Activated gamma-delta T cell (primary cell): ENCODE data around the gene SLC4A3.

Experiments
- DNase-seq: peaks from one replicate; lab custom pipeline; 2025; lab: John Stamatoyannopoulos, UW

Gene SLC4A3

GRCh38 chr2:219613461-219614070 lies 13.9 kb upstream of the SLC4A3 start:
- no peak for DNase-seq

- no peak for DNase-seq
Observed at GRCh38 chr2:219614076-219614860, 13.2 kb upstream of the SLC4A3 start.

DNA sequence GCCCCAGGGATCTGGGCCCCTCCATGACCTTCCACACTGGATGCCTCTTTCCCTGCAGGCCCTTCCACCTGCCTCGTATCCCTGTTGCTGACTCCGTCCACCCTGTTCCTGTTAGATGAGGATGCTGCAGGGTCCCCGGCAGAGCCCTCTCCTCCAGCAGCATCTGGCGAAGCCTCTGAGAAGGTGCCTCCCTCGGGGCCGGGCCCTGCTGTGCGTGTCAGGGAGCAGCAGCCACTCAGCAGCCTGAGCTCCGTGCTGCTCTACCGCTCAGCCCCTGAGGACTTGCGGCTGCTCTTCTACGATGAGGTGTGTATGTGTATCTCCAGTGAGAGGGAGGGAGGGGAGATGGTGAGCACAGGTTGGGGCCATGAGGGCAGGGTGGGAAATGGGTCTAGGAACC lies 12.4 kb upstream of the SLC4A3 start:
- no peak for DNase-seq

GRCh38 chr2:219615894-219616293 lies 11.5 kb upstream of the SLC4A3 start:
- no peak for DNase-seq

GRCh38 chr2:219616550-219616949 lies 10.9 kb upstream of the SLC4A3 start:
- DNase-seq: no peak

GRCh38 chr2:219618733-219619122 lies 8.7 kb upstream of the SLC4A3 start:
- no peak for DNase-seq

GRCh38 chr2:219619235-219619634 lies 8.2 kb upstream of the SLC4A3 start:
- no peak for DNase-seq

DNA sequence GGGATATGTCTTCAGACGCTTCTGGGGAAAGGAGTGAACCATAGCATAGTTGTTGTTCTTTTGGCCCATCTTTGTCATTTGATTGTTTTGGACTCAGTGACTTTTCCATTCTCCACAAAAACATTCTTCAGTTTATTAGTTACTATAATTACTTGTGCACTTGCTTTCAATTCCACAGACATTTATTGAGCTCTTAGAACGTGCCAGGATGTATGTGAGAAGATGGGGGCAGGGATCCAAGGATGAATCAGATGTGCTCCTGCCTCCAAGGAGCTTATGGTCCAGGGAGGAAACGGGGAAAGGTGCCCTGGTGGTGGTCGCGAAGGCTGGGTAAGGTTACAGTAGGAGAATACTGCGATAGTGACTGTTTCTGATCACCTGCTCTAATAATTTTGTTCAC lies 6.9 kb upstream of the SLC4A3 start:
- no peak for DNase-seq

- DNase-seq: no peak
Observed at GRCh38 chr2:219621935-219622334, 5.5 kb upstream of the SLC4A3 start.

GRCh38 chr2:219622472-219622871 lies 5.0 kb upstream of the SLC4A3 start:
- DNase-seq: no peak

DNA sequence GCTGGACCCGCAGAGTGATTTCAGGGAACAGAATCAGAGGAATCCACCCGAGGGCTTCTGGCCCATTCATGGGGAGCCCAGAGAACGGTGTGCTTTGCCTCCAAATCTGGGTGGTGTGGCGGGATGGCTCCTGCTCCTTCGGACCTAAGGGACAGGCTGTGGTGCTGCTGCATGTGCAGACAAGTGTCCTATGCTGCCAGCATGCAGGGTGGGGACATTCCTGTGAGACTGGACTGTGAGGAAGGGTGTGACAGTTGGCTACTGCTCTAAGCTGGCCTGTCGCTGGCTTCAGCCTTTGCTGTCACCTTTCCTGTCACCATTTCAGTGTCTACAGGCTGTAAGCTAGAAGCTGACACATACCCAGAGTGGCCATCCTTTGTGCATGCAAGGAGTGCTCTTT lies 2.9 kb upstream of the SLC4A3 start:
- no peak for DNase-seq

- DNase-seq: no peak
Observed at GRCh38 chr2:219625179-219625578, 2.3 kb upstream of the SLC4A3 start.

- no peak for DNase-seq
Observed at GRCh38 chr2:219626540-219626939, 890 bp upstream of the SLC4A3 start.

DNA sequence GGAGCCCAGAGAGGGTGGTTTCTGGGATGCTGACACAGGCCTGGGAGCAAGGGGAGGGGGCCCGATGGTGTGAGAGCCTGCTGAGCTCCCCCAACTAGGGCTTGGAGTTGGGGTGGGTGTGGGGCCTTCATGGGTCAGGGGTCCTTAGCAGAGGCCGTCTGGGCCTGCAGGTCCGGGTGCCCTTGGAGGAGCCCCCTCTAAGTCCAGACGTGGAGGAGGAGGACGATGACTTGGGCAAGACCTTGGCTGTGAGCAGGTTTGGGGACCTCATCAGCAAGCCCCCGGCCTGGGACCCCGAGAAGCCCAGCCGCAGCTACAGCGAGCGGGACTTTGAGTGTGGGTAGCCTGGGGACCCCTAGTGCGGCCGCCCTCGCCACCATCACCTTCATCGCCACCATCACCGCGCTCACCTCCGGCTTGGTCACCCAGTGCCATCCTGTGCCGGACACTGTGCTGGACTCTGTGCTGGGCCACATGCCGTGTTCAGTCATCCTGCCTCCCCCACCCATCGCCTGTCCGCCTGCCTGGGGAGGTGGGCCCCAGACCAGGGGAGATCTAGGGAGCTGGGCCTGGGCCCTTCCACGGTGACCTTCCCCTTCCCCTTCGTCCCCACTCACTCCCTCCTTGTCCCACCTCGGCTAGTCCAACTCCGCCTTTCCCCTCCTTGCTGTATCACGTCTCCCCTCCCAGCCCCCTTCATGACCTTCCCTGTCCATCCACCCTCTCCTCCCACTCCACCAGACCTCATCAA lies 980 bp downstream of the SLC4A3 start:
- DNase-seq: no peak

- DNase-seq: no peak
Observed at GRCh38 chr2:219628986-219629901, 1.8 kb downstream of the SLC4A3 start.

DNA sequence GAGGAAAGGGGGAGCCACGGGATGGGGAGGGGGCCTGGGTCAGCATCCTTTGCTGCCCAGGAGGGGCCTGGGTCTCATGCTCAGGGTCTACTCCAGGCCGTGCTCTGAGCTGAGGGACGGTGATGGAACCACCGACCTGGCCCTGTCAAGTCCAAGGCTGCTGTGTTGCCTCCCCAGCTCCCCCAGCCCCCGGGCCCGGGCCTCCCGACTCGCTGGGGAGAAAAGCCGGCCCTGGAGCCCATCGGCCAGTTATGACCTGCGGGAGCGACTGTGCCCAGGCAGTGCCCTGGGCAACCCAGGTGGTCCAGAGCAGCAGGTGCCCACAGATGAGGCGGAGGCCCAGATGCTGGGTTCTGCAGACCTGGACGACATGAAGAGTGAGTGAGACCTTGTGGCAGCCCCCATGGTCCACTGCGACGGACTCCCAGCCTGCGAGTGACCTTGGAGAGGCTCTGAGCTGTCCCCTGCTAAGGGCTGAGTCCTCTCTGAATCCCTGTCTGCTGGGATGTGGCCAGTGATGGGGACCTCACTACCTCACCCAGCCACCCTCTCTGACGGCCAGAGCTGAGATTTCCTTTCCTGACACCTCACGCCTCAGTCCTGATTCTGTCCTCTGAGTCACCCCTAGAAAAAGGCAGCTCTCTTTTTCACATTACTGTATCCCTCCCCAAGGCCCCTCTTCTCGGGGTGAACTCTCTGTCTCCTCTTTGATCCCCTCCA lies 2.7 kb downstream of the SLC4A3 start:
- no peak for DNase-seq

- DNase-seq: no peak
Observed at GRCh38 chr2:219630770-219631405, 3.5 kb downstream of the SLC4A3 start.

DNA sequence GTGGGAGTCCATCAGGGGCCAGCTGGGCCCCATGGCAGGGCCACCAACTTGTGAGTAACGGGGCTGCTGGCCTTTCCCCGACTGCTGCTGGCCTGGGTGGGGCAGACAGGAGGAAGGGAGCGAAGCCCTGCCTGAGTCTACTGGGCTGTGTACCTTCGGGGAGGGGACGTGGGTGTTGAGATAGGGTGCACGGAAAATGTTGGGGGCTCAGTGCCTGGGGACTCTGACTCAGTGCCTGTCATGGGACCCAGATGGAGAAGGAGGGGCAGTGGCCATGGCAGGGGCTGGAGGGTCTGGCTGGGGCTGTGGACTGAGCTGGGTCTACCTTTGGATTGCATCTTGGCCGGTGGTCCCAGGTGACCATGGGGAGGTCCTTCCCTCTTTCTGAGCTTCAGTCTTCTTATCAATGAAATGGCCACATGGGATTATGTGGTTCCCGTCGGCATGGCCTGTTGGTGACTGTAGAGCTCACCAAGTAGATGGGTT lies 4.0 kb downstream of the SLC4A3 start:
- DNase-seq: no peak

DNA sequence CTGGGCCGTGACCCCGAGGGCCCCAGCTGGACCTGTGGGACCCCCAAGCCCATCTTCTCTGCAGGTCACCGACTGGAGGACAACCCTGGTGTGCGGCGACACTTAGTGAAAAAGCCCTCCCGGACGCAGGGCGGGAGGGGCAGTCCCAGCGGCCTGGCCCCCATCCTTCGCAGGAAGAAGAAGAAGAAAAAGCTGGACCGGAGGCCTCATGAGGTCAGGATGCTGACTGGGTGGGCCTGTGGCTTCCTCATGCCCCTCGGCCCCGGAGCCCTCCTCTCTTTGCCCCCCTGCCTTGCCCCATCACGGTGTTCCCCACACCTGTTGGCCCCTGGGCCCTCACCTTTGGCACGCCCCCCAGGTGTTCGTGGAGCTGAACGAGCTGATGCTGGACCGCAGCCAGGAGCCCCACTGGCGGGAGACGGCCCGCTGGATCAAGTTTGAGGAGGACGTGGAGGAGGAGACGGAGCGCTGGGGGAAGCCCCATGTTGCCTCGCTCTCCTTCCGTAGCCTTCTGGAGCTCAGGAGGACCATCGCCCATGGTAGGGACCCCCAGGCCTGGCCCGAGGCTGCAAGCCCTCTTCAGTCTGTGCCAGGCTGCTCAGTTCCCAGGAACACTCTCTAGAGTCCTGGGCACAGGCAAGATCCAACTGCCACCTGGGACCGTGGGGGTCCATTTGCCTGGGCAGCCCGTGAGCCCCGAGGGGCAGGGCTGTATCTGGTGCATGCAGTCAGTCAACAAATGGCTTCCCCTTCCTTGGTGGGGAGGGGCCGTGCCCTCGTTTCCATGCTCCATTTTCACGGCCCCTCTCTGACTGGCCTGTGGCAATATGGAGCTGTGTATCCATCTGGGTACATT lies 4.7 kb downstream of the SLC4A3 start:
- DNase-seq: no peak

DNA sequence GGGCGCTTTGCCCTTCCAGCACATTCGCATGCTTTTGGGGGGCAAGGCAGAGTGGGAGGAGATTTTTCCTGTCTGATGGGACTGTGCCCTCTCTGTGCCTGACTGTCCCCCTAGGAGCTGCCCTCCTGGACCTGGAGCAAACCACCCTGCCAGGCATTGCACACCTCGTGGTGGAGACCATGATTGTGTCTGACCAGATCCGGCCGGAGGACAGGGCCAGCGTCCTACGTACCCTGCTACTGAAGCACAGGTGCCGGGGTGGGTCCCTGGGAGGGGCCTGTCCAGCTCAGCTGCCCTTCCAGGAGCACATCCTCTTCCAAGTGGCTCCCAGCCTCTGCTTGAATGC lies 5.3 kb downstream of the SLC4A3 start:
- DNase-seq: no peak
